Stimulated activated CD8-positive, alpha-beta memory T cell treated with anti-CD3 and anti-CD28 coated beads, Interleukin-7, amount 100 ng/mL, for 24 hours (primary cell): ENCODE data around the gene ELK4.

Experiments
- DNase-seq: peaks from one replicate; pipeline ENCODE4 v3.0.0-alpha.2; 2020; ENCODE audit warnings: low read depth

The ELK4 gene

DNA sequence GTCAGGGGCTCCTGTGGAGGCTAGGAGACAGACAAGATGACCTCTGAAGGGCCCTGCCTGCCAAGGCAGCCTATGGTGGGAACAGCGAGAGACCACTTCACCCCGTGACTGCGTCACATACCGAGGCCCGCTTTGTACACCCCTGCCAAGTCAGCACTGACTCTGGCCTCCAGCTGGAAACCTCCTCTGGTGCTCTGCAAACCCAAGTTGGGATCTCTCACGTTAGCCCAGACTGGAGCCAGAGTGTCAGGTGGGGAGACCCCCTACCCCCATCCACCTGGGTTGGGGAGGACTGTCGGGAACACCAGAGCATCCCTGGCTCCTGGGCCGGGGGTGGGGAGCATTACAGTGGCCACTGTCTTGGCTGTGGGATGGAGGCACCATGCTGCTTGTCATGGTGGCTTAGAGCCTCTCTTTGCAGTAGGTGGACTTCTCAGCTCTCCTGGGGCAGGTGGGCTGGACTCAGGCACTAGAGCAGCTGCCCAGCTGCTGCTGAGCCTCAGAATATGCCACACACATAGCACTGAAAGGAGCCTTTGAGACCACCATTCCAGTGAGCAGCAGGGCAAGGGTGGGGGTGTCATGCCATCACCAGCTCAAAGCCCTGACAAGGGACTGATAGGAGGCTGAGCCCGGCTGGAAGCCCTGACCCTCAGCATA is 50.4 kb downstream of the ELK4 start:
- no peak for DNase-seq

DNA sequence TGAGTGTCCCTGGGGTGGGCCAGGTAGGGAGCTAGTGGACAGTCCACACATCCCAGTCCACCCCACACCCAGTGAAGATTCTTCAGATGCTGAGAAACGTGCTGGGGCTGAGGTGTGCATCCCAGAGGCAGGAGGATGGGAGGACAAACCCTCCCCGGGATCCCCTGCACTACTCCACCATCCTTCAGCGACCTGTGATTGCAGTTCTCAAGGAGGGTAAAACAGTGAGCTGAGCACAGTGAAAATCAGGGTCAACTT is 51.0 kb downstream of the ELK4 start:
- no peak for DNase-seq

DNA sequence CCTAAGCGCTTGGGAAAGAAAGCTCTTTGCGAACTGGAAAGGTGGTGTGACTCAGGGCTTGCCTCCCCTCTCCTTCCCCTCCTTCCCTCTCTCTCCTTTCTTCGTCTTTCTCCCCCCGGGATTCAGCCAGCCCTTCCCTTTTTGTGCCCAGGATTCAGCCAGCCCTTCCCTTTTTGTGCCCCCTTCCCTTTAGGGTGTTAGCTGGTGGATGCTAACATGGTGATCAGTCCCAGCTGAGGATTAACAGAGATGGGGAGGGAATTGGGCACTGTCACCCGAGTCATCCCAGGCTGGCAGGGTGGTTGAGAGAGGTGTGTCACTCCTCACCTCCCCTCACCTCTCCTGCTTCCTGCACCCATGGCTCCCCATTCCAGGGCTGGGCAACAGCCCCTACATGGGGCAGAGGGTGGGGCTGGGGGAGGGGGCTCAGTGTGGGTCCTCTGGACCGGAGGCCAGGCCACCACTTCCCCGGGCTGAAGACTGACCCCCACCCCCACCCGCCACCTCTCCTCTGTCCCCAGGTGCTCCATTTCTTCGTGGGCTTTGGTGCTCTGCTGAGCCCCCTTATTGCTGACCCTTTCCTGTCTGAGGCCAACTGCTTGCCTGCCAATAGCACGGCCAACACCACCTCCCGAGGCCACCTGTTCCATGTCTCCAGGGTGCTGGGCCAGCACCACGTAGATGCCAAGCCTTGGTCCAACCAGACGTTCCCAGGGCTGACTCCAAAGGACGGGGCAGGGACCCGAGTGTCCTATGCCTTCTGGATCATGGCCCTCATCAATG is 51.5 kb downstream of the ELK4 start:
- no peak for DNase-seq

DNA sequence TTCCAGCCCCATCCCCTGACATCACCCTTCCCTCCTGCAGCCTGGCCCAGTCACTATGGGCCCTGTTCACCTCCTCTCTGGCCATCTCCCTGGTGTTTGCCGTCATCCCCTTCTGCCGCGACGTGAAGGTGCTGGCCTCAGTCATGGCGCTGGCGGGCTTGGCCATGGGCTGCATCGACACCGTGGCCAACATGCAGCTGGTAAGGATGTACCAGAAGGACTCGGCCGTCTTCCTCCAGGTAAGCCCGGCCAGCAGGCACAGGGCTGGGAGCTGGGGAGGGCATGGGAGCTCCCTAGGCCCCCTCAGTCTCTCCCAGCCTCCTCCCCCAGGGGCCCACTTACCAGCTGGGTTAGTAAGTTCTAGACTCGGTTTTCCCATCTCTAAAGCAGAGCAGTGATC is 52.1 kb downstream of the ELK4 start:
- no peak for DNase-seq

DNA sequence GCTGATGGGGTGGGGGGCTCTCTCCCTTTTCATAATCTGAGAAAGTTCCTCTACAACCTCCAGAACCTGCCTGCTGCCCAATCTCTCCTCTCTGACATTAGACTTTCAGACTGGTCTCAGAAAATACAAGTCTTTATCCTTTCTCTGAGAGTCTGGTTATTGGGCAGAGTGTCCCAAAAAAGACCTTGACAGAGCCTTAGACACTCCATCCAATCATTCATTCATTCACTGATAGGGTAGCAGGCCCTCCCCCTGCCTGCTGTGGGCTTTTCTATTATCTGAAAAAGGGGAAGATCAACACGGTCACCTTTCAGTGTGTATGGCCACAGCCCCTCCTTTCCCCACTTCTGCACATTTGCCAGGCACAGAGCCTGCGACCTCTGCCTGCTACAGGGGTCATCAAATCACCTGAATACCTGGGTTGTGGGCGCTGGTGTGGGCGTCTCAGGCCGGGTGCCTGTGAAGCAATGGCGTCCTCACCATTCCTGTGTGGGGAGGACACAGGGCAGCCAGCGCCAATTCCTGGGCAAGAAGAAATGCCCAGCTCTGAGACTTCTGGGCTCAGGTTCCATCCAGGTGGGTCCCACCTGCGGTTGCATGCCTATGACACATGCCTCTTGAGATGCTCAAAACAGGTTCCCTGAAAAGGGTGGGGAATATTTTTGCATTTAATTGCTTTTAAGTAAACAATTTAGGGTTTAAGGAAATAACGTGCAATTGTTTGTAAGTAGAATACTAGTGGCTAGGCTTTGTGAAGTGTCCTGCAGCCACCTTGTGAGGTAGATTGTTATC is 52.8 kb downstream of the ELK4 start:
- DNase-seq = no peak

DNA sequence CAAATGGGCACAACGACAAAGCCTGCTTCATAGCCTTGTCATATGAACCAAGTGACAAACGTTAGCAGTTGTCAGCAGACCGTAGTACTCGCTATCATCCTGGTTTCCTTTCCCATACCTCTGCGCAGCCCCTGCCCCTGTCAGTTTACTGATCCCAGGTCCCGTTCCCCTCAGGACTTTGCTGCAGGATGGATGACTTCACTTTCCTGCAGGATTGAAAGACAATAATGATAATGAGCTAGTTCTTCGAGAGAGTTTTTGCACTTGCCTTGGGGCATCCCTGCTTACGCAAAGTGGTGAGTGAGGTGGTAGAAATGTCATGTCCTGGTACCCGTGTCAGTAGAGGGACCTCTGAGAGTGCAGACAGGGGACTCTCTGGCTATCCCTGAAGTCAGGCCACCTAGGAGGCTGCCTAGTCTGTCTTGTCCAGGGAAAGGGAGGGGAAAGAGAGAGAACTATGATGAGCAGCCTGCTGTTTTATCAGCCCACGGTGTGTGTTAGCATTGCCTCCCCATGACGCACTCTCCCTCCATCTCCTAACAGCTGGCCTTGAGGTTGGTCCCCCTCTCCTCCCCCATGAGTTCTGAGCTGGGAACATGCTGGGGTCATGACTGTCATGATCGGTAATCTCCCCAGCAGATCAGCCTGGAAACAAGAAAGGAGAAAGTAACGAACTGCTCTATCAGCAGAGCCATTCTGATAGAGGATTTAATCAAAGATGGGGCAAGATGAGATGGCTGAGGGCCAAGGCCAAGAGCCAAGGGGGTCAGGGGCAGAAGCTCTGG is 53.7 kb downstream of the ELK4 start:
- no peak for DNase-seq

DNA sequence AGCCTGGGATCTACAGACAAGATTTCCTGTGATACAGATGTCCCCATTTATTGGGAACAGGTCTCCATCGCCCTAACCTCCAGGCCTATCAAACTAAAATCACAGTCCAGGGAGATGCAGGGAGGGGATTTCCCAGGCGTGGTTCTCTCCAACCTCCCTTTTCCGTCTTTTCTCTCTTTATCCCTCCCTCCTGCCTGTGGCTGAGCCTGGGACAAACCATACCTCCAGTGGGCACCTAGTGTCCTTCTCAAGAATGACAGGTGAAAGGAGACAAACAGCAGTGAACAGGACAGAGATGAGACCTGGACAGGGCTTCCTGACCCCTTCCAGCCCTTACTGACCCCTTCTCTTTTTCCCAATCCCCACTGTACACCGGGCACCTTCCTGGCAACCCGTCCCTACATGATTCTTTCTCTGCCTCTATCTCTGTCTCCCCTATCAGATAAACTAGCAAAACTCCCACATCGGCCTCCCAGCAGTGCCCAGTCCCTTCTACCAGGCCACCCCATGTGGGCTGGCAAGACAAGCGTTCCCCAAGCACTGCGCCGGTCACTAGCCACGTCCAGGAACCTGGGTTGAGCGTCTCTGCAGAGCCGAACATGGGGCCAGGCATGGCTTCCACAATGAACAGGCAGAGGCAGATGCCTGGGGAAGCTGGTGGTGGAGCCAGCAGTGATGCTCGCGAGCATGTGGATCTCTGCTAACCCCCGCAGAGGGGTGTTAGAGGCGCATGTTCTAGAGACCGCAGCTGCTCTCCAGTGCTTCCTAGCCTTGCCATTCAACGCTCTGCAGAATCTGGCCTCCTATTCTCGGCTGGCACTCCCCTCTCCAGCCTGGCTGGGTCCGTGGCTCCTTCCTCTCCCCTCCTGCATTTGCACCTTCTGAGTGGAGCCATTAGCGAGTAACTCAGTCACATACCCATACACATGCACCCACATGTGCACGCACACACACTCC is 54.7 kb downstream of the ELK4 start:
- no peak for DNase-seq

DNA sequence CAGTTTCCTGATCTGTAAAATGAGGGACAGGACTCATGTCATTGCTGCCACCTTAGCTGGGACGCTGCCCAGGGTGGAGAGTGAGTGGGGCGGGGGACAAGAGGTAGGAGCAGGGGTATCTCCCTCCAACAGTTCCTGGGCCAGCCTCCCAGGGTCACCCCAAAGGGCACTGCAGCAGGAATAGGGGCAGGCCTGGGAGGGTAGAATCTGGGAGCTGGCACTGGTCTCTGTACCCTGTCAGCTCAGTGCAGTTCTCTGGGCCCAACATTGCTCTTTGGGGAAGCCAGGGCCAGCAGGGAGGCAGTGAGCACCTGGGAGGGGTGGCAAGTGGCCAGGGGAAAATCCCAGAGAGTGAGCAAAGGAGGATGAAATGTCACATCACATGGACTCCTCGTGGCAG is 55.8 kb downstream of the ELK4 start:
- no peak for DNase-seq

DNA sequence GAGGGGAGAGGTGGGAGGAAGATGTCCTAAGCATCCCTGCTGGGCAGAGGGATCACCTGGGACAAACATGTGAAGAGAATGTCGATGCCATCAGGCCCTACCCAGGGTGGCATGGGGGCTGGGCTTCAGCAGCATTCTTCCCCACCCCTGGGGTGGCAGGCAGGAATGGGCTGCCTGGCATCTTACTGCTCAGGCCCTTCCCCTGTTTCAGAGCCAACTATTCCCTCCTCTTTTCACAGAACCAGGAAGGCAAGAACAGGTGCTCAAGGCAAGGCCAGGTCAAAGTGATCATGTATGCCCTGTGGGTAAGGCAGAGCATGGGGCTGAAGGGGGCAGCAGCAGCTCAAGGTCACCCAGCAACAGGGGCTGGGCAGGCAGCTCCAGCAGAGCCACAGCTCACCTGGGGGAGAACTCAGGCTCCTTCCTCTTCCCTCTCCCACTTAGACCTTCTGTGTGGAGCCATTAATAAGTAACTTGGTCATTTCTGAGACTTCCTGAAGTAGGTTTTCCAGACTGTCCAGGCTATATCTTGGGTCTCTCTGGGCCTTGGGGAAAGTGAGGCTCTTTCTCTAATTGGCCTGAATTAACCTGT is 56.4 kb downstream of the ELK4 start:
- no peak for DNase-seq

DNA sequence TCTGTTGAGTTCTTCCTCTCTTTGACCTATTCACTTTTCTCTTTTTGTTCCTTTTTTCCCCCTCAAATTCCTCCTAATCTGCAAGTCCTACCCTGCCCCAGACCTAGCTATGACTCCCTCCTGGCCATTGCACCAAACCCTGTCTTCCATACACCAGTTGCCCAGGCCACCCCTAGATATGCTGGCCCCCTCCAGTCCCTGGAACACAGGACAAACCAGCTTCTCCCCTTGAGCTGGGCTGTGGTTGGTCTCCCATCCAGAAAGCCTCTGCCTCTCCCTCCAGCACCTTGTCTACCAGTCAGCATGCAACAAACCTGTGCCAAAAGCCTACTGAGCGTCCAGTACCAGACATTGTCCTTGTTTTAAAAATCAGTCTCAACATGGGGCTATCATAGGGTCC is 59.4 kb downstream of the ELK4 start:
- DNase-seq = no peak

DNA sequence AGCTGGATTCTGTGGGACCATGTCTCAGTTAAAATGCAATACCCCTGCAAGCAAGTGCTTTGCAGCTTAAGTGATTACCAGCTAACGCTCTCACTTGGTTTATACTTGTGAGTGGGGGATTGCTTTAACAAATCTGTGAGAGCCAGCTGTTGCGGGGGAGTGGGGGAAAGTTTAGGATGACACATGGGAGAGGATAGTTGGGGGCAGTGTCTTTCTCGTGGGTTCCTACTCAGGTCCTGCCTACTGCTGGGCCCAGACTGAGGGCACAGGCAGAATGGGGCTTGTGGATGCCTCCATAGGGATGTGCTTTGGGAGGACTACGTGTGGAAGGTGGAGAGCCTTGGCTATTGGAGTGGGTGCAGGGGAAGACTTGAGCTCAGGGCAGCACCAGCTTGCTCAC is 60.1 kb downstream of the ELK4 start:
- no peak for DNase-seq

DNA sequence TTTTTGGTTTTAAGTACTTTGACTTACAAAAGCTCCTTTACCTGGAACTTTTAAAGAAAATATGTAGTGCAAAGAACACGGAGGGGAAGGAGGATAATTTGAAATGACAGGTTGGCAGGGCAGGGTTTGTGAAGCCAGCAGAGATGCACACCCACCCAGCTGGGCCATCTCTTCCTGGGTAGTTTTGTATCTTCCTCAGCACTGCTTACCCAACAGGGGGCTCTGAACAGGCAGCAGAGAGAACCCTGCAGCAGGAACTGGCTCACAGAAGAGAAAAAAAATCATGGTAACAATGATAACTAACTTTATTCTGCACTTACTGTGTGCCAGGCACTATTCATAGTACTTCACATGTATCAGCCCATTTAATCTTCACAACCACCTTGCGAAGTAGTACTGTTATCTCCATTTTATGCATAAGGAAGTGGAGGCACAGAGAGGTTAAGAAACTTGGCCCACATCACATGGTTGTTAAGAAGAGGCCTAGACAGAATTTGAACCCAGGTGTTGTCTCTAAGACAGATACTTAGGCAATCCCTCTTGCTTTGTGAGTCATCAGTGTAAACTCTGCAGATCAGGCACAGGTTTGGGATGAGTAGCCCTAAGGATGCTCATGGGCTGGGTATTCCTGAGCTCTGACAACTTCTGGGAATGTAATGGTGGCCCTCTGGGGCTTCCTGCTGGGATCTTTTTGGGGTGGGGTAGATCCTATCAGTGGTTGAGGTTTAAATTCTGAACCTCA is 60.8 kb downstream of the ELK4 start:
- DNase-seq = no peak

DNA sequence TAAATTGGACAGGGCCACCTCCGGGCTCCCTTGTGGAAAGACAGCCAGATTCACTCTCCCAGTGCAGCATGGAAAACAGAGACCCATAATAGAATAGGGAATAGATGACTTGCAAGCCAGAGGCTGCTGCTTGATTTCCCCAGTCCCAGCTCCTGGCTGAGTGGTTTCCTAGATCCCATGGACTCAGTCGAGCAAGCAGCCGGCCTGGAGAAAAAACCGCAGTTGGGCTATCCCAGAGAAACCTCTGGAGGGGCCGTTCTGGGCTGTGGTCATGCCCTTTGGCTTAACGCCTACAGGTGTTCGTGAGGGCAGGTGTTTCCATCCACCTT is 61.7 kb downstream of the ELK4 start:
- DNase-seq = no peak

DNA sequence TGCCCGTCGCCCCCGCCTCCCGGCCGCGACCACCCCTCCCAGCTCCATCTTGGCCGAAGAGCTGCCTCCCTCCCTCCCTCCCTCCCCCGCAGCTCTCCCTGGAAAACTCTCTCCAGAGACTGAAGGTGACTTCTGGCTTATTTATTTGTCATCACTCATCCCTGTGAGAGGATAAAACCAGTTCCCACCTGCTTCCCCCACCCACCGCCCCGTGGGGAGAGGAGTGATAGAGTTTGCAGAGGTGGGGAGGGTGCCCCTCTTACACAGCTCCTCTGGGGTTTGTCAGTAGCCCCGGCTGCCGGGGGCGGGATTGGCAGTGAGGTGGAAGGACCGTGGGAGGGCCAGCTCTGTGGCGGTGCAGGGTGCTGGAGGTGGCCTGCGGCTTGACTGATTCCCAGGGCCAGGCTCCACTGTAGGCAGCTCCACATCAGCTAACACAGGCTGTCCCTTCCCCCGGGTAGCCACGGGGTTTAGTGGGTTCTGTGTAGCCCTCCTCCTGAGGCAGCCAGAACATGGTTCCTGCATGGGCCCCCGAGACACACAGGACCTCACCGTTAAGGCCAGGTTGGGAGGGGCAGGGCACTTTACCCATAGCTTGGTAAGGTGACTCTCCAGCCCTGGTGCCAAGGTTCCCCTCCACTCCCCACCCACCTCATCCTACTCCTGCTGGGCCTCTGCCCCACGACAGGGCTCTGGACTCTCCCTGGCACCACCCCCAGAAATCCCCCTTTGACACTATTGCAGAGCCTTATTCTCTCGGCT is 62.2 kb downstream of the ELK4 start:
- DNase-seq = no peak

DNA sequence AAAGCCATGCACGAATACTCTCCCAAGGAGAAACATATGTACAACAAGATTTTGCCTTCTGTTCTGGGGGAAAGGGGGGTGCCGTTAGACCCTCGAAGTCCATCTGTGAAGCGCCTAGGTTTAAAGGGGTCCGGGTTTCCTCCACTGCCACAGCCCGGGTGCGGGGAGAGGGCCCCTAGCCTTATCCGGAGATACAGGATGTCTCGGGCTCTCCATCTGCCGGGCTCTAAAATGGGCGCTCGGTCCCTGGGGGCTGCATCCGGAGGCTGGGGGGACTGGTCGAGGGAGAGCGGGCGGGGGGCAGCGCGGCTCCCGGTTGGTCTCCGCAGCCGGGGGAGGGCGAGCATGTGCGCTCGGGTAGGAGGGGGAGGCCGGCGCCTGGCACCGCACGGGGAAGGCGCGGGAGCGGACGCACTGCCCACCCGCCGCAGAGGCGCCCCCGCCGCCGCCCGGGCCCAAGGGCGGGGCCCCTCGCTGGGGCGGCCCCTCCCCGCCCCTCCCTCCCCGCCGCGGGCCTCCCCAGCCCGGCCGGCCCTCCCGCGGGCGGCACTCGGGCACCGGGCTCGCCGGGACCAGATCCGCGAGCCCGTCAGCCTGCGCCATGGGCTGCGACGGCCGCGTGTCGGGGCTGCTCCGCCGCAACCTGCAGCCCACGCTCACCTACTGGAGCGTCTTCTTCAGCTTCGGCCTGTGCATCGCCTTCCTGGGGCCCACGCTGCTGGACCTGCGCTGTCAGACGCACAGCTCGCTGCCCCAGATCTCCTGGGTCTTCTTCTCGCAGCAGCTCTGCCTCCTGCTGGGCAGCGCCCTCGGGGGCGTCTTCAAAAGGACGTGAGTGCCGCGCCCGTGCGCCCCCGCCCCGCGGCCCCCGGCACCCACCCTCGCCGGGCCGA is 63.1 kb downstream of the ELK4 start:
- DNase-seq = no peak

DNA sequence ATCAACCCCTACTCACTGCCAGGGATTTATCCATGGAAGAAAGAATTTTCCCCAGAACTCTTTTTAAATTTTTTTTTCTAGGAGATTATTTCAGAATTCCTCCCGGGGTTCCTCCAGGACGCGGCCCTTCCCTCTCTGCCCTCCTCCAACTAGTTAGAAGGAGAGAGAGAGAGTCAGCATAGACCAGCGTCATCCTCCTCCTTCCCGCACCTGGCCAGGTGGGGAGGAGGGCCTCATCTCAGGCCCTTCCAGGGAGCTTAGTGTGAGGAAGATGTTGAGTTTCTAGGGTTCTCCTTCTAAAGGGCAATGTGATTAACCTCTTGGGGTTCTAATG is 63.7 kb downstream of the ELK4 start:
- no peak for DNase-seq

DNA sequence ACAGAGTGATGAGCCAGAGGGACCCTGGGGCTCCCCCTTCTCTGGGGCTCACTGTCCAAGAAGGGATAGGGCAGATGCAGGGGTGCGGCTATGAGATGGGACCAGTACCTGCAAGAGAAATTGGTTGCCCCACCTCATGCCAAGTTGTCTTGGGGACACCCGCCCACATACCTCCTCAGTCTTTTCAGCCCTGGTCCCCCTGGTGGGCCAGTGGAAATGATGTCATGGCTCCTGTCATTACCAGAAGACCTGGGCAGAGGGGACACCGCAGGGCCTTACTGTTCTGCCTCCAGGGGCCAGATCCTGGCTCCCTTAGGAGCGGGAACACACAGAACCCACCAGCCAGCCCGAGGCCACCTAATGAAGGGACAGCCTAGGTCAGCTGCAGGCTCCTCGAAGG is 64.1 kb downstream of the ELK4 start:
- DNase-seq = no peak

DNA sequence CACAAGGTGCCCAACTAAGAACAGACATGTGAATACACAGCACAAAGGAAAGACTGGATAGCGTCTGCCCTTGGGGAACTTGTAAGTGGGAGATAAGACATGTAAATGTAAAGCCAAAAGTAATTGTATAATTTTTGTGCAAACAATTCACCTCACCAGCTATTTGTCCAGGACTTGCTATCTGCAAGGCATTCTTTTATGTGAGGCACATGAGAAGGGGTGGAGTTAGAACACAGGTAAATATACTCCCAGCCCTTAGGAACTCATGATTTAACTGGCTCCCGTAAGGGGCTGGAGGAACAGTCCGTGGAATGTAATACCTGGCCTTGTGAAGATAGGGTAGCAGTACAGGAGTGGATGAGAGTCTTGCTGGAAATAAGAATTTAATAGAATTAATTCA is 66.0 kb downstream of the ELK4 start:
- DNase-seq = no peak

DNA sequence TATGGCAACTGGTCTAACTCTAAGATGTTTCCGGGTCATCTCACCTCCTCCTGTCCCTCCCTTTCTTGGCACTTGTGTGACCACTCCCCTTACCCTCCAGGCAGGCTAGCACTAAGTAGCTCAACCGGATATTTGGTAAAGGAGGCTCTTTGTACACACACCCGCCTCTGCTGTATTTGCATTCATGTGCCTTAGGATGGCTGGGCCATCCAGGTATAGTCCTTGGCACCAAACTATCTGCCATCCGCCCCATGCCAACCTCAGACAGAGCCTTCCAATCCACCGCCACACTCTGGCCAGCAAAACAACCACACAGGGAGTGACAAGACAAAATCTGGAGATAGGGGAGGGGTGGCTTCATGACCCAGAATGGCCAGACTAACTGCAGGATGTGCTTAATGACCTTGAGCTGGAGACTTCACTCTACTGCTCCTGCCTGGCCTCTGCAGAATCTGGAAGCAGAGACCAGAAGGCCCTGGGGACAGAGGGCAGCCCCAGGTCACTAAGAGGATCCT is 67.8 kb downstream of the ELK4 start:
- DNase-seq = no peak
